ENCODE data around the gene MON2. TPM values are rescaled to one million over a fixed set of nuclear protein-coding genes. Genes with fewer than 3 reads are reported as not detected.

Gene MON2
- total and polyA plus RNA-seq, 2 of the 13 experiments (the other 11 are each of a cell fraction or from before 2014, with no cell fraction given) = 10.5 to 24.8 TPM

- TF ChIP-seq TIGD3 (CRISPR knock-in tag; IDR thresholded peaks at IDR 0.05; ENCODE audit: borderline replicate concordance) (no peak), ZNF225 (CRISPR knock-in tag; IDR thresholded peaks at IDR 0.05) (no peak), ZGPAT (CRISPR knock-in tag; IDR thresholded peaks at IDR 0.05) (peak; percentile 46; the same call in 1 of the 2 replicates), ZNF589 (CRISPR knock-in tag; conservative IDR thresholded peaks at IDR 0.05) (no peak), CREM (IDR thresholded peaks at IDR 0.05) (no peak), CREM (CRISPR knock-in tag; IDR thresholded peaks at IDR 0.05) (no peak), MED1 (CRISPR knock-in tag; IDR thresholded peaks at IDR 0.05) (no peak), ZNF816 (CRISPR knock-in tag; IDR thresholded peaks at IDR 0.05; ENCODE audit: borderline replicate concordance) (no peak), HNRNPK (IDR thresholded peaks at IDR 0.05; ENCODE audit: low read depth, low read length, poor library complexity, severe bottlenecking) (no peak), BCL6 (CRISPR knock-in tag; IDR thresholded peaks at IDR 0.05) (no peak), RFX3 (CRISPR knock-in tag; IDR thresholded peaks at IDR 0.05) (no peak), ZBTB8A (CRISPR knock-in tag; IDR thresholded peaks at IDR 0.05; ENCODE audit: borderline replicate concordance, low read depth) (no peak), CBX5 (CRISPR knock-in tag; IDR thresholded peaks at IDR 0.05; ENCODE audit: borderline replicate concordance) (no peak), HNF4G (IDR thresholded peaks at IDR 0.05; ENCODE audit: borderline replicate concordance, low read depth, low read length) (peak; percentile 12; the same call in 1 of the 2 replicates), HNF4G (CRISPR knock-in tag; IDR thresholded peaks at IDR 0.05; ENCODE audit: borderline replicate concordance, low read depth) (no peak), RFX1 (IDR thresholded peaks at IDR 0.05) (no peak), DNMT3B (CRISPR knock-in tag; conservative IDR thresholded peaks at IDR 0.05) (no peak), FOXP4 (CRISPR knock-in tag; IDR thresholded peaks at IDR 0.05) (0 out of 2 replicates have a peak, but pooled peaks have one; percentile 23), TRIM22 (IDR thresholded peaks at IDR 0.05) (no peak), MZF1 (CRISPR knock-in tag; IDR thresholded peaks at IDR 0.05; ENCODE audit: borderline replicate concordance) (no peak), GATAD2A (CRISPR knock-in tag; IDR thresholded peaks at IDR 0.05) (no peak), KDM5A (IDR thresholded peaks at IDR 0.05; ENCODE audit: borderline replicate concordance, low read length) (no peak), ATF7-NPFF (CRISPR knock-in tag; IDR thresholded peaks at IDR 0.05; ENCODE audit: low read depth) (no peak), YY1 (IDR thresholded peaks at IDR 0.05; ENCODE audit: insufficient read depth, insufficient replicate concordance, low read depth, low read length) (no peak)
- TF ChIP-seq, protein P1, sequence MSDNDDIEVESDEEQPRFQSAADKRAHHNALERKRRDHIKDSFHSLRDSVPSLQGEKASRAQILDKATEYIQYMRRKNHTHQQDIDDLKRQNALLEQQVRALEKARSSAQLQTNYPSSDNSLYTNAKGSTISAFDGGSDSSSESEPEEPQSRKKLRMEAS (IDR thresholded peaks at IDR 0.05) = no peak
- TF ChIP-seq, protein P2, sequence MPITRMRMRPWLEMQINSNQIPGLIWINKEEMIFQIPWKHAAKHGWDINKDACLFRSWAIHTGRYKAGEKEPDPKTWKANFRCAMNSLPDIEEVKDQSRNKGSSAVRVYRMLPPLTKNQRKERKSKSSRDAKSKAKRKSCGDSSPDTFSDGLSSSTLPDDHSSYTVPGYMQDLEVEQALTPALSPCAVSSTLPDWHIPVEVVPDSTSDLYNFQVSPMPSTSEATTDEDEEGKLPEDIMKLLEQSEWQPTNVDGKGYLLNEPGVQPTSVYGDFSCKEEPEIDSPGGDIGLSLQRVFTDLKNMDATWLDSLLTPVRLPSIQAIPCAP (CRISPR knock-in tag; IDR thresholded peaks at IDR 0.05; ENCODE audit: low read depth) = no peak
Measured at GRCh38 chr12:62635649-62636048, 169.0 kb downstream of the MON2 start (continued).
